Mammary epithelial cell (primary cell): Measurements from ENCODE around the gene PMM2.

Experiments used
- CTCF ChIP-seq, 2 donors: IDR thresholded peaks in 1 of 2; conservative IDR thresholded peaks in 1 of 2; 2 replicates each; pipeline ENCODE4 v1.5.1; 2011 to 2012; ENCODE audit warnings: inconsistent platforms in 2 of 2, low read length in 2 of 2, mild to moderate bottlenecking in 2 of 2, control low read depth in 1 of 2, low read depth in 1 of 2; ENCODE audit not compliant: insufficient read depth in 1 of 2; ENCODE audit errors: extremely low read depth in 1 of 2
- EZH2 ChIP-seq: IDR thresholded peaks from 2 replicates; pipeline ENCODE4 v1.6.1; 2012; ENCODE audit warnings: low read length, inconsistent platforms, borderline replicate concordance

GRCh38 chr16:8861563-8862308 lies 64.1 kb downstream of the PMM2 start:
- TF ChIP-seq CTCF (conservative IDR thresholded peaks at IDR 0.05 in 1 of 2, IDR thresholded peaks at IDR 0.05 in 1 of 2; ENCODE audit: extremely low read depth in 1 of 2, insufficient read depth in 1 of 2, low read depth in 1 of 2, low read length in 2 of 2) (no peak), EZH2 (no peak)
